K562 (cell line): ENCODE data around the gene NYAP1. TPM values are rescaled to one million over a fixed set of nuclear protein-coding genes. Genes with fewer than 3 reads are reported as not detected.
A peak's percentile ranks its signal among the peaks of the same experiment; 100 is the strongest.

ENCODE experiments used
- ATAC-seq: fragments of 200-7000 bp; cut with Tn5 transposase; 3 replicates; pipeline ENCODE4 v1.9.1; 2020; ENCODE audit warnings: moderate library complexity
- BruUV-seq: library from RNA; stranded (reverse); fragments of 400-500 nt; replicated peaks from 2 replicates; lab custom pipeline; 2021; lab: Mats Ljungman, UMichigan
- CTCF ChIA-PET: fragments of 300-600 bp; formaldehyde crosslinking; extraction: SDS; loops from one replicate; lab custom pipeline; 2021; ENCODE audit warnings: low intra/inter-chr PET ratio; lab: Yijun Ruan, JAX
- POLR2A ChIA-PET: fragments of 300-600, 350-650 bp; sonication (Branson Sonifier 250); formaldehyde crosslinking; extraction: SDS; loops from one replicate; lab custom pipeline; 2021; ENCODE audit warnings: antibody characterized with exemption, inconsistent platforms; lab: Yijun Ruan, JAX
- DNase-seq, 4 experiments: peaks; one replicate each; pipeline versions ENCODE4 v3.0.0 to v3.0.0-alpha.2; 2011 to 2018; ENCODE audit warnings: low spot score in 3 of 4, mixed read lengths in 3 of 4; ENCODE audit errors: extremely low read depth in 1 of 4
- FAIRE-seq: peaks from 2 replicates; lab custom pipeline; 2011; peaks lifted over from hg19 to GRCh38; lab: Jason Lieb, UNC
- H2AFZ ChIP-seq: 2 replicates; pipeline ENCODE4 v1.6.0; 2011; ENCODE audit warnings: low read depth, low read length, control low read depth, inconsistent platforms
- H3K27ac ChIP-seq: fragments of 200-600 bp; 3 replicates; pipeline ENCODE4 v1.8.0; 2011; ENCODE audit warnings: low read depth, mild to moderate bottlenecking, control low read depth, inconsistent platforms, low read length, moderate library complexity, mixed read lengths; ENCODE audit errors: extremely low read depth
- H3K27me3 ChIP-seq, 2 experiments: fragments of 300-600 bp in 1 of 2; 2 replicates in 1 of 2; 3 replicates in 1 of 2; pipeline versions ENCODE4 v1.6.0 to v1.8.0; 2011; ENCODE audit warnings: inconsistent platforms in 2 of 2, low read length in 2 of 2, mild to moderate bottlenecking in 1 of 2, mixed read lengths in 1 of 2, moderate library complexity in 1 of 2; ENCODE audit not compliant: control insufficient read depth in 2 of 2, insufficient read depth in 2 of 2
- H3K36me3 ChIP-seq: fragments of 300-600 bp; 3 replicates; pipeline ENCODE4 v1.8.0; 2011; ENCODE audit warnings: mild to moderate bottlenecking, low read length, inconsistent platforms; ENCODE audit not compliant: control insufficient read depth, insufficient read depth
- H3K4me1 ChIP-seq, 2 experiments: fragments of 200-600 bp in 1 of 2; replicated peaks in 1 of 2; 2 replicates in 1 of 2; 3 replicates in 1 of 2; pipeline versions ENCODE4 v1.5.1 to v1.8.0; 2011; ENCODE audit warnings: inconsistent platforms in 2 of 2, low read length in 2 of 2, mild to moderate bottlenecking in 1 of 2, mixed read lengths in 1 of 2, moderate library complexity in 1 of 2; ENCODE audit not compliant: control insufficient read depth in 2 of 2, insufficient read depth in 2 of 2
- H3K4me2 ChIP-seq: 2 replicates; pipeline ENCODE4 v1.6.1; 2011; ENCODE audit warnings: low read length, control low read depth, inconsistent platforms, mixed read lengths; ENCODE audit not compliant: insufficient read depth
- H3K4me3 ChIP-seq: fragments of 200-600 bp; sonication (generic), shearing (Covaris generic); 2 replicates; pipeline ENCODE4 v1.5.1; 2016; ENCODE audit warnings: control low read depth, inconsistent platforms
- H3K79me2 ChIP-seq: fragments of 200-600 bp; 3 replicates; pipeline ENCODE4 v1.8.0; 2011; ENCODE audit warnings: low read length, inconsistent platforms; ENCODE audit not compliant: control insufficient read depth, insufficient read depth
- H3K9ac ChIP-seq, 2 experiments: 2 replicates each; pipeline versions ENCODE4 v1.6.0 to v1.6.1; 2011; ENCODE audit warnings: low read depth in 2 of 2, low read length in 2 of 2, control low read depth in 1 of 2, inconsistent platforms in 1 of 2, mild to moderate bottlenecking in 1 of 2, mixed read lengths in 1 of 2; ENCODE audit not compliant: insufficient read depth in 1 of 2
- H3K9me1 ChIP-seq: one replicate; pipeline ENCODE4 v1.6.0; 2011; ENCODE audit warnings: inconsistent platforms, mild to moderate bottlenecking, low read length, moderate library complexity; ENCODE audit not compliant: control insufficient read depth, insufficient read depth
- H3K9me3 ChIP-seq: replicated peaks from 2 replicates; pipeline ENCODE4 v1.5.1; 2011; ENCODE audit warnings: low read depth, low read length, inconsistent platforms; ENCODE audit not compliant: control insufficient read depth, insufficient read depth
- H4K20me1 ChIP-seq: replicated peaks from 2 replicates; pipeline ENCODE4 v1.6.1; 2011; ENCODE audit warnings: low read length, inconsistent platforms, mixed read lengths; ENCODE audit not compliant: control insufficient read depth, insufficient read depth
- BACH1 ChIP-seq: fragments of 200-800 bp; sonication (Bioruptor generic); IDR thresholded peaks from 2 replicates; pipeline ENCODE4 v1.6.1; 2016; ENCODE audit warnings: missing genetic modification characterization, missing compliant biosample characterization
- CSDE1 ChIP-seq, 2 experiments: fragments of 450-650 bp; IDR thresholded peaks; 2 replicates each; pipeline ENCODE4 v1.6.1; 2016; ENCODE audit warnings: mild to moderate bottlenecking in 1 of 2
- FOXP1 ChIP-seq: sonication (generic); formaldehyde crosslinking; IDR thresholded peaks from 2 replicates; pipeline ENCODE4 v1.8.0; 2022; ENCODE audit warnings: mild to moderate bottlenecking, missing genetic modification reagents
- GATAD2B ChIP-seq: fragments of 450-650 bp; IDR thresholded peaks from 2 replicates; pipeline ENCODE4 v1.6.1; 2017; ENCODE audit warnings: mild to moderate bottlenecking, borderline replicate concordance
- GMEB1 ChIP-seq: fragments of 250-450 bp; sonication (Bioruptor Pico); IDR thresholded peaks from 2 replicates; pipeline ENCODE4 v1.4.0; 2020; ENCODE audit warnings: mild to moderate bottlenecking
- GTF2B ChIP-seq: IDR thresholded peaks from 2 replicates; pipeline ENCODE4 v1.6.1; 2011; ENCODE audit not compliant: insufficient read length; ENCODE audit errors: extremely low read depth
- KDM5B ChIP-seq: fragments of 200-600 bp; sonication (generic); IDR thresholded peaks from 2 replicates; pipeline ENCODE4 v1.6.1; 2012; ENCODE audit warnings: low read depth, mild to moderate bottlenecking, moderate library complexity, low read length, control low read depth, inconsistent platforms; ENCODE audit not compliant: insufficient replicate concordance
- KLF6 ChIP-seq: fragments of 250-450 bp; sonication (Bioruptor Pico); IDR thresholded peaks from 2 replicates; pipeline ENCODE4 v1.4.0; 2020; ENCODE audit warnings: mild to moderate bottlenecking, moderate library complexity, borderline replicate concordance
- MAZ ChIP-seq, 2 experiments: fragments of 450-650 bp in 1 of 2; sonication (generic) in 1 of 2; formaldehyde crosslinking; IDR thresholded peaks in 1 of 2; conservative IDR thresholded peaks in 1 of 2; 2 replicates each; pipeline versions ENCODE4 v1.4.0 to v1.5.0; 2020; ENCODE audit warnings: mild to moderate bottlenecking in 1 of 2, missing genetic modification reagents in 1 of 2
- NR2C1 ChIP-seq, 2 experiments: fragments of 450-650 bp; IDR thresholded peaks; 2 replicates each; pipeline ENCODE4 v1.6.1; 2017; ENCODE audit warnings: mild to moderate bottlenecking in 2 of 2, antibody characterized with exemption in 1 of 2, inconsistent platforms in 1 of 2, missing compliant biosample characterization in 1 of 2, missing genetic modification characterization in 1 of 2
- PHF20 ChIP-seq: fragments of 450-650 bp; IDR thresholded peaks from 2 replicates; pipeline ENCODE4 v1.6.1; 2018; ENCODE audit not compliant: partially characterized antibody
- PTTG1 ChIP-seq: fragments of 450-650 bp; IDR thresholded peaks from 2 replicates; pipeline ENCODE4 v1.6.1; 2016; ENCODE audit warnings: low read depth, mild to moderate bottlenecking, missing genetic modification characterization, missing compliant biosample characterization
- ZFP1 ChIP-seq: fragments of 450-650 bp; formaldehyde crosslinking; IDR thresholded peaks from 2 replicates; pipeline ENCODE4 v1.4.0; 2020; ENCODE audit warnings: mild to moderate bottlenecking, mixed read lengths
- ZFPM2 ChIP-seq: fragments of 250-450 bp; sonication (Bioruptor Pico); IDR thresholded peaks from 2 replicates; pipeline ENCODE4 v1.5.1; 2022; ENCODE audit warnings: mild to moderate bottlenecking
- ZNF232 ChIP-seq: sonication (generic); formaldehyde crosslinking; IDR thresholded peaks from 2 replicates; pipeline ENCODE4 v1.8.0; 2022; ENCODE audit warnings: mild to moderate bottlenecking, missing genetic modification reagents
- ZNF507 ChIP-seq: conservative IDR thresholded peaks from 2 replicates; pipeline ENCODE4 v1.6.1; 2017; ENCODE audit warnings: missing genetic modification characterization, missing compliant biosample characterization
- ZNF695 ChIP-seq: fragments of 450-650 bp; formaldehyde crosslinking; IDR thresholded peaks from 2 replicates; pipeline ENCODE4 v1.4.0; 2020; ENCODE audit warnings: mild to moderate bottlenecking, moderate library complexity
- ZNF79 ChIP-seq: fragments of 250-450 bp; sonication (Bioruptor Pico); IDR thresholded peaks from 2 replicates; pipeline ENCODE4 v1.4.0; 2020; ENCODE audit warnings: low read depth, mild to moderate bottlenecking, moderate library complexity
- WGBS: fragments of 100-300 bp; shearing (Covaris generic); methylation state at CpG from one replicate; pipeline ENCODE4 v1.1.6; 2016; ENCODE audit warnings: low coverage, mixed read lengths; ENCODE audit not compliant: insufficient coverage; ENCODE audit errors: missing lambda C conversion rate; 5-methylcytosine and 5-hydroxymethylcytosine counted together
- in situ Hi-C: fragments of 300-500 bp; cut with MboI; formaldehyde crosslinking; loops from 4 replicates; pipeline ENCODE4 v1.15.0; 2018; ENCODE audit warnings: inconsistent platforms, mixed read lengths
- intact Hi-C: fragments of 100-400 bp; cut with micrococcal nuclease; formaldehyde crosslinking; loops from 2 replicates; pipeline ENCODE4 v1.14.2; 2022
- polyA plus RNA-seq, 8 experiments: library from polyadenylated mRNA; depleted of rRNA in 4 of 8; stranded (reverse) in 5 of 8; unstranded in 3 of 8; fragments of >200 nt; fragmentation: Nextera tagmentation in 2 of 8; fragmentation: Illumina TruSeq in 1 of 8; extraction: Ambion mirVana in 2 of 8; extraction: Trizol in 1 of 8; gene quantifications; 2 replicates each; pipeline versions ENCODE4 v1.2.1 to v1.2.3, GENCODE V29; 2011 to 2014; ENCODE audit warnings: inconsistent platforms in 1 of 8, missing spikeins in 1 of 8
- total RNA-seq, 7 experiments: library from RNA; depleted of rRNA in 6 of 7; stranded (reverse); fragments of >200 nt in 6 of 7; fragmentation: Illumina TruSeq in 2 of 7; extraction: Trizol in 2 of 7; gene quantifications; 2 replicates each; pipeline versions ENCODE4 v1.2.1 to v1.2.3, GENCODE V29; 2011 to 2021; ENCODE audit warnings: low replicate concordance in 1 of 7

NYAP1 gene
- total and polyA plus RNA-seq, 9 of the 15 experiments (the other 6 are each of a cell fraction or from before 2014, with no cell fraction given) = 0.11 to 0.88 (median 0.22) TPM; not detected in 2

- TF ChIP-seq GTF2B = no peak
- TF ChIP-seq ZNF79 (CRISPR knock-in tag) = no peak
- TF ChIP-seq, all 486 proteins: peak for 25
These were observed 54.6 kb downstream of the NYAP1 start (continued) for GRCh38 chr7:100538348-100538653.

GRCh38 chr7:100538654-100539435 lies 55.1 kb downstream of the NYAP1 start, which contains the start of gene AGFG2:
Gene AGFG2 (plus strand): TSS chr7:100539203. CDS start chr7:100539347, 144 bp downstream.
- ChIA-PET POLR2A (interaction anchor here (0.6 to 1.7 kb wide), 12 partner anchors 9 to 124 kb away, joined by 3 to 6 read pairs (median 4); partner anchors contain the start of genes FBXO24, LRCH4, MOSPD3 and TSC22D4), CTCF (interaction anchor here (0.7 kb wide), 1 partner anchor 56 kb away, joined by 3 read pairs; no protein-coding TSS in a partner anchor)
- peak within 1 kb of the TSS; percentile 91 for H2AFZ ChIP-seq
- FAIRE-seq (peak; percentile 99), DNase-seq (peak; percentile 99 to 100 (median 100)), ATAC-seq (peak; percentile 97)
- H3K79me2 ChIP-seq = peaks cover 34% of the 10 kb centered on the region
- H3K27me3 ChIP-seq = no peaks in the 10 kb centered on the region
- peak within 1 kb of the TSS; percentile 93 for H3K4me2 ChIP-seq
- no peaks in the 10 kb centered on the region; the same call in 2 of the 3 replicates for H3K36me3 ChIP-seq
- peak within 1 kb of the TSS; percentile 87 for H3K4me3 ChIP-seq
- BruUV-seq = no TSS peak
- H3K27ac ChIP-seq = peak within 1 kb of the TSS; percentile 84
- no peaks in the 10 kb centered on the region for H3K9me1 ChIP-seq
- under 1% methylated on average over 60 of the region's 60 CpGs for WGBS
- H3K4me1 ChIP-seq = peaks cover 34 to 37% of the 10 kb centered on the region in 2 experiments
- H3K9me3 ChIP-seq = no peaks in the 10 kb centered on the region
- H4K20me1 ChIP-seq = no peaks in the 10 kb centered on the region; the same call in 1 of the 2 replicates
- peak within 1 kb of the TSS; percentile 80 to 92 for H3K9ac ChIP-seq
- intact Hi-C loops = loop anchor here (2.0 to 5.0 kb wide), 2 partner anchors 28 to 37 kb away; no protein-coding TSS in a partner anchor
- in situ Hi-C loops = no loop called here
- TF ChIP-seq ZFP1 (CRISPR knock-in tag) = no peak
- peak; percentile 20 for TF ChIP-seq PHF20
- TF ChIP-seq FOXP1 = no peak; the same call in 1 of the 2 replicates
- peak; percentile 54; the same call in 1 of the 2 replicates for TF ChIP-seq ZNF232
- no peak for TF ChIP-seq ZFPM2 (CRISPR knock-in tag)
- no peak for TF ChIP-seq ZNF507 (tag)
- no peak; a peak in 1 of 4 replicates for TF ChIP-seq CSDE1 (IDR thresholded peaks at IDR 0.05)
- TF ChIP-seq KDM5B = peak; percentile 83
- no peak for TF ChIP-seq ZNF695
- no peak for TF ChIP-seq KLF6 (CRISPR knock-in tag)
- TF ChIP-seq NR2C1 (IDR thresholded peaks at IDR 0.05) = no peak
- no peak for TF ChIP-seq NR2C1 (tag; IDR thresholded peaks at IDR 0.05)
- TF ChIP-seq PTTG1 = no peak
- no peak for TF ChIP-seq BACH1
- TF ChIP-seq GATAD2B = no peak
- TF ChIP-seq GMEB1 (CRISPR knock-in tag) = peak; percentile 88
- TF ChIP-seq MAZ (CRISPR knock-in tag; conservative IDR thresholded peaks at IDR 0.05 in 1 of 2, IDR thresholded peaks at IDR 0.05 in 1 of 2) = peak; percentile 67 to 68; a peak in 3 of 4 replicates
